ENCODE data around the gene GRID2.

DNA sequence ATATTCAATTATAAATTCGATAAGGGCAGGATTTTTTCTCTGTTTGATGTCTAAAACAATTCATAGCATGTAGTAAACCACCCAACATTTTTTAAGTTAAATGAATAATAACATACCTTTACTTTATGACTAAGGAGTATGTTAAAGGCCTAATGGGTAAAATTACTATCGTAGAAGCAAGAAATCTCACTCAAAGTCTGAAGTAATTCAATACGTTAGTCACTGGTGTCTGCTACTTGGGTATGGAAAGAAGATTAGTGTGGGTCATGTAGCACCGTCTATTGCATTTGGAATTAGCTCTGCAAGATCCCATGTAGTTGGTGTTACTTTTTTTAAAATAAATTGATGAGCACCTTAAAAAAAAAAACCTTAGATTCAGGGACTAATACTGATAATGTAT is 374.5 kb downstream of the GRID2 start:
- TF ChIP-seq CTCF (IDR thresholded peaks at IDR 0.05) = no peak
- no peak for TF ChIP-seq POLR2AphosphoS5 (IDR thresholded peaks at IDR 0.05)
- TF ChIP-seq POLR2A (IDR thresholded peaks at IDR 0.05) = no peak

Measured in breast epithelium (tissue), 3 donors.